BE2C (cell line): ENCODE data around the gene ADGRD2.

Experiments
- DNase-seq: peaks from one replicate; pipeline ENCODE4 v3.0.0-alpha.2; 2020
- H3K27me3 ChIP-seq: fragments of 250-450 bp; sonication (Bioruptor Pico); 2 replicates; pipeline ENCODE4 v1.5.1; 2020; ENCODE audit warnings: mild to moderate bottlenecking
- H3K36me3 ChIP-seq: fragments of 250-450 bp; sonication (Bioruptor Pico); 2 replicates; pipeline ENCODE4 v1.5.1; 2020; ENCODE audit warnings: mild to moderate bottlenecking
- H3K4me1 ChIP-seq: fragments of 250-450 bp; sonication (Bioruptor Pico); 2 replicates; pipeline ENCODE4 v1.5.1; 2020
- H3K4me3 ChIP-seq: 2 replicates; pipeline ENCODE4 v1.5.1; 2011; ENCODE audit warnings: low read depth, low read length
- H3K9me3 ChIP-seq: fragments of 250-450 bp; sonication (Bioruptor Pico); 2 replicates; pipeline ENCODE4 v1.5.1; 2020
- TF ChIP-seq, protein P1 (sequence below): IDR thresholded peaks from 2 replicates; pipeline ENCODE4 v1.5.1; 2012; ENCODE audit warnings: mild to moderate bottlenecking, low read depth, low read length

The ADGRD2 gene

DNA sequence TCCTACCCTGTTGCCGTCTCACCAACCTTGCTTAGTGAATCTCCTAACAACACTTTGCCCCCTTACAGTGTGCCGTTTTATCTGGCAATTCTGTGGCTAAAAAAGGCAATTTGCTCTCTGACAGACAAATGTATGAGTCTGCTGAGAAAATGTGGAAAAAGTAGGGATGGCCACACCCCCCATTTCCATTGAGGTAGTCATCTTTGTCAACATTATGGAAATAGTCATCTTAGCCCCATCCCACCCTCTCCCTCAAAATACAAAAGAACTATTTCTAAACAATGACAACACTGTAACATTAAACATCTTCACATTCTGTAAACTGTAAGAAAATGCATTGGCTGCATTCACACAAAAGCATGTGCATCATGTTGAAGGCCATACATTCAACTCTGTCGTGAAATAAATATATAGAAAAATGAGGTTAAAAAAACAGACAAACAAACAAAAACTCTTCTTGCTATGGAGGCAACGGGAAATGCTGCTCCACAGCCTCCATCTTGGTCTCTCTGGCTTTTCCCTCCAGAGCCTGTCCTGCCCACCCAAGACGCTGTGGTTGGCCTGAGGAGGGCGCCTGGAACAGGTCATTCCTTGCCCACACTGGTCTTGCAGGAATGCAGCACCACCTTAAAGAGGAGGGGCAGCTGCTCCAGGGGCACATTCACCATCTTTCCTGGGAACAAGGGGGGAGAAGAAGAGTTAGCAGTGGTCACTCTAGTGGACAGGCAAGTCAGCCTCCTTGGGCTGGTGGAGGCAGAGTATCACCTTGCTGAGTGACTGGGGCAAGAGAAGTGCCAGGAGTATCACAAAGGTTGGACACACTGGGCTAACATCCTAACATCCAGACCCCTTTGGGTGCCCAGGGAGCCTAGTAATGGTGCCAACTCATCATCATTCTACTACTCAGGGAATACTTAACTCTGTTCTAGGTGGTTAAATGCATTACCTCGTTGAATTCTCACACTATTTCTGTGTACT is 72.2 kb downstream of the ADGRD2 start:
- Histone ChIP-seq H3K4me1 (no peaks in the 10 kb centered on the region), H3K27me3 (no peaks in the 10 kb centered on the region), H3K4me3 (no peak overlapping the region), H3K9me3 (no peaks in the 10 kb centered on the region), H3K36me3 (no peaks in the 10 kb centered on the region)
- TF ChIP-seq, protein P1, sequence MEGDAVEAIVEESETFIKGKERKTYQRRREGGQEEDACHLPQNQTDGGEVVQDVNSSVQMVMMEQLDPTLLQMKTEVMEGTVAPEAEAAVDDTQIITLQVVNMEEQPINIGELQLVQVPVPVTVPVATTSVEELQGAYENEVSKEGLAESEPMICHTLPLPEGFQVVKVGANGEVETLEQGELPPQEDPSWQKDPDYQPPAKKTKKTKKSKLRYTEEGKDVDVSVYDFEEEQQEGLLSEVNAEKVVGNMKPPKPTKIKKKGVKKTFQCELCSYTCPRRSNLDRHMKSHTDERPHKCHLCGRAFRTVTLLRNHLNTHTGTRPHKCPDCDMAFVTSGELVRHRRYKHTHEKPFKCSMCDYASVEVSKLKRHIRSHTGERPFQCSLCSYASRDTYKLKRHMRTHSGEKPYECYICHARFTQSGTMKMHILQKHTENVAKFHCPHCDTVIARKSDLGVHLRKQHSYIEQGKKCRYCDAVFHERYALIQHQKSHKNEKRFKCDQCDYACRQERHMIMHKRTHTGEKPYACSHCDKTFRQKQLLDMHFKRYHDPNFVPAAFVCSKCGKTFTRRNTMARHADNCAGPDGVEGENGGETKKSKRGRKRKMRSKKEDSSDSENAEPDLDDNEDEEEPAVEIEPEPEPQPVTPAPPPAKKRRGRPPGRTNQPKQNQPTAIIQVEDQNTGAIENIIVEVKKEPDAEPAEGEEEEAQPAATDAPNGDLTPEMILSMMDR, result no peak
- DNase-seq, result no peak

DNA sequence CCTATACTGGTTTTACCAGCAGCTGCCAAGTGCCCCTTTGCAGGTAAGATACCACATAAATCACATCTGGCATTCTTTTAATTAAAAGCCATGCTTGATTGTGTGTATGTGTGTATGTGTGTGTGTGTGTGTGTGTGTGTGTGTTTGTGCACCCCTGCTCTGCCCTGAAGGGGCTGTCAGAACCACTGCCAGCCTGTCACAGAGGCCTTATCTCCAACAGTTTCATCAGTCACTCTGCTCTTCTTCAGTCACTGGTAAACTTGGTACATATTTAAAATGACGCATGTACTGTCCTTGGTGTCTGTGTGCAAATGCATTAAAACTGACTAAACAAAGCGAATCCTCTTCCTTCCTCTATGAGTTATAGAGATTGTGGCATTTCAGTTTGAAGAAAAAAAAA is 75.9 kb downstream of the ADGRD2 start:
- no peaks in the 10 kb centered on the region for H3K36me3 ChIP-seq
- H3K4me1 ChIP-seq, result no peaks in the 10 kb centered on the region
- no peaks in the 10 kb centered on the region for H3K27me3 ChIP-seq
- no peaks in the 10 kb centered on the region for H3K9me3 ChIP-seq
- H3K4me3 ChIP-seq, result no peak overlapping the region
- no peak for DNase-seq
- TF ChIP-seq, protein P1, result no peak

DNA sequence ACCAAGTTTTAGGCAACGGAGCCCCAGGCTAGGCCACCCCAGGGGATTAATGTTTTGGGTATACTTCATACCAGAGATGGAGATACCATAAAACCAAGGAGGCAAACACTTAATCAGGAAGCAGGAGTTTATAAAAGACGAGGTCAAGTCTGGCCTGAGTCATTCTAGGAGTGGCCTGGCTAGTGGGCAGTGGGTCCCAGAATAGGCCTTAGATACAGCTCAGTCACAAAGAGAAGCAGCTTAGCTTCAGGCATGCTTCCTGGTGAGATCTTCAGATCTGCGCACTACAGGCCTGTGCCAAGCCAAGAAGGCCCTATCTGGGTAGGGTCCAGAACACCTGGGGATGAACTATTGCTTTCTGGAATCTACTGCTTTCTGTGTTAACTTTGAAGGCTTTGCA is 77.5 kb downstream of the ADGRD2 start:
- TF ChIP-seq, protein P1, result no peak
- Histone ChIP-seq H3K27me3 (no peaks in the 10 kb centered on the region), H3K9me3 (no peaks in the 10 kb centered on the region), H3K36me3 (no peaks in the 10 kb centered on the region), H3K4me1 (no peaks in the 10 kb centered on the region), H3K4me3 (no peak overlapping the region)
- no peak for DNase-seq
